ENCODE results near the gene MMP10. TPM values are rescaled to one million over a fixed set of nuclear protein-coding genes. Genes with fewer than 3 reads are reported as not detected.

Gene MMP10
- polyA plus RNA-seq, 3 donors = not detected

DNA sequence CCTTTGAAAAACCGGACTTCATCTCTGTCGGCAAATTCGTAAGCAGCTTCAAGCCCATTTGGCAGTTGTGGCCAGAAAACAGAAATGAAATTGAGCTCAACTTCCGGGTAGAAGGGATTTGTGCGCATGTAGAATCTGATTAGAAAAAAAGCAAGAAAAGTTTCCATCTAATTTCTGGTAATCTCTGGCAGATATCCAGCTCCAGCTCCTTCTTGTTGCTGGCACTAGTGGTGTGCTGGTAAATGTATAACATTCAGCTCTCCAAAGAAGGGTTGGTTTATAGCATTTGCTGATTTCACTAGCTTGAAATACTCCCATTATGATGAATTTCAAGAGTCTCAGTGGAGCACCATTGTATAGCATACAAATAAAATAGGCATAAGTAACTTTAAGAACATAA is 12.2 kb upstream of the MMP10 start:
- peaks cover 0 to 10% (median 4%) of the 10 kb centered on the region in 3 donors for H3K27me3 Mint-ChIP-seq (ENCODE audit: low read depth in 3 of 3)
- H3K4me1 Mint-ChIP-seq = no peaks in the 10 kb centered on the region
- H3K27ac Mint-ChIP-seq = no peak overlapping the region

DNA sequence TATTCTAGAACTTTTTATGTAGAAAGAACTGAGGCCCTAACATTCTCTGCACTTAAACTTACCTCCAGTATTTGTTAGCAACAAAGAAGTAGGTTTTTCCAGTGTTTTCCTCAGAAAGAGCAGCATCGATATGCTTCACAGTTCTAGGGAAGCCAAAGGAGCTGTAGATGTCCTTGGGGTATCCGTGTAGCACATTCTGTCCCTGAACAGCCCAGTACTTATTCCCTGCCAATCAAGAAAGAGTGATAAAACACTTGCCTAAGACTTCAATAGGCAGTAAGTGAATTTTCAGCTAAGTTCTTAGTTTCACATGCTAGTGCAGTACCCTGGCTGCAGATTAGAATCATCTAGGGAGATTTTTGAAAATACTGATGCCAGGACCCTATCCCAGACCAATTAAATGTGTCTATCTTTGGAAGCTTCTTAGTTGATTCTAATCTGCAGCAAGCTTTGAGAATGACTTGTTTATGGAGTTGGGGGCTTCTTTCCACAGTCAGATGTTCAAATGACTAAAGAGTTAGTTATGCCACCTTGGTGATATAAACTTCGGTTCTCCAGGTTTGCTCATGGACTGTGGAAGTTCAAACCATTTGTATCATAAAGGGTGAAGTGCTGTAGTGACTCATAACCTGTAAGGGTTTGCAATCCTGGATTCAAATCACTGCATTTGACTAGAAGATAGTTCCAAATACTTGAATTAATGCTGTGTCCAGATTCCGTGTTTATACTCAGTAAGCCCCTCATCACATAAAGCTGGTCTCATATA is 11.0 kb upstream of the MMP10 start:
- H3K4me3 ChIP-seq (replicated peaks in 1 of 3; ENCODE audit: low read depth in 2 of 3, low read length in 3 of 3) = no peak overlapping the region
- no peaks in the 10 kb centered on the region for H3K9me3 ChIP-seq (replicated peaks in 1 of 2; ENCODE audit: control insufficient read depth in 1 of 2, insufficient read depth in 1 of 2, low read length in 2 of 2)
- no peak overlapping the region for H3K9ac ChIP-seq (ENCODE audit: insufficient read depth, low read length, poor library complexity, severe bottlenecking)
- 94% methylated on average over 2 of the region's 4 CpGs for WGBS (ENCODE audit: insufficient coverage)
- Mint-ChIP-seq H3K4me1 (no peaks in the 10 kb centered on the region), H3K9me3 (no peaks in the 10 kb centered on the region), H3K27ac (no peak overlapping the region), H3K4me3 (no peak overlapping the region), H3K27me3 (ENCODE audit: low read depth in 3 of 3) (peaks cover 0 to 9% (median 4%) of the 10 kb centered on the region in 3 donors), H3K36me3 (no peaks in the 10 kb centered on the region)
- intact Hi-C loops (cut with micrococcal nuclease) = no loop called here
- no peaks in the 10 kb centered on the region for H4K20me1 ChIP-seq (ENCODE audit: insufficient read depth, low read length)
- no peaks in the 10 kb centered on the region for H3K4me1 ChIP-seq (ENCODE audit: control insufficient read depth in 1 of 2, insufficient read depth in 2 of 2, low read length in 2 of 2)
- no peaks in the 10 kb centered on the region for H3K36me3 ChIP-seq (replicated peaks in 1 of 2; ENCODE audit: control insufficient read depth in 1 of 2, insufficient read depth in 2 of 2, low read length in 2 of 2)
- H3K27ac ChIP-seq (ENCODE audit: low read depth in 1 of 2, low read length in 2 of 2) = no peak overlapping the region
- H3K79me2 ChIP-seq (ENCODE audit: insufficient read depth, low read length) = no peaks in the 10 kb centered on the region
- TF ChIP-seq, protein P1, sequence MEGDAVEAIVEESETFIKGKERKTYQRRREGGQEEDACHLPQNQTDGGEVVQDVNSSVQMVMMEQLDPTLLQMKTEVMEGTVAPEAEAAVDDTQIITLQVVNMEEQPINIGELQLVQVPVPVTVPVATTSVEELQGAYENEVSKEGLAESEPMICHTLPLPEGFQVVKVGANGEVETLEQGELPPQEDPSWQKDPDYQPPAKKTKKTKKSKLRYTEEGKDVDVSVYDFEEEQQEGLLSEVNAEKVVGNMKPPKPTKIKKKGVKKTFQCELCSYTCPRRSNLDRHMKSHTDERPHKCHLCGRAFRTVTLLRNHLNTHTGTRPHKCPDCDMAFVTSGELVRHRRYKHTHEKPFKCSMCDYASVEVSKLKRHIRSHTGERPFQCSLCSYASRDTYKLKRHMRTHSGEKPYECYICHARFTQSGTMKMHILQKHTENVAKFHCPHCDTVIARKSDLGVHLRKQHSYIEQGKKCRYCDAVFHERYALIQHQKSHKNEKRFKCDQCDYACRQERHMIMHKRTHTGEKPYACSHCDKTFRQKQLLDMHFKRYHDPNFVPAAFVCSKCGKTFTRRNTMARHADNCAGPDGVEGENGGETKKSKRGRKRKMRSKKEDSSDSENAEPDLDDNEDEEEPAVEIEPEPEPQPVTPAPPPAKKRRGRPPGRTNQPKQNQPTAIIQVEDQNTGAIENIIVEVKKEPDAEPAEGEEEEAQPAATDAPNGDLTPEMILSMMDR (IDR thresholded peaks at IDR 0.05) = no peak
- no peak overlapping the region for H3K4me2 ChIP-seq (replicated peaks; ENCODE audit: extremely low read depth, low read length, poor library complexity, severe bottlenecking)
- peaks cover 0 to 2% of the 10 kb centered on the region in 2 donors for H3K27me3 ChIP-seq (ENCODE audit: control insufficient read depth in 2 of 2, insufficient read depth in 2 of 2, low read length in 2 of 2)
- DNase-seq = no peak
- H2AFZ ChIP-seq (ENCODE audit: insufficient read depth, low read depth, low read length, poor library complexity, severe bottlenecking) = no peak overlapping the region

More for the DNA sequence above, 12.2 kb upstream of the MMP10 start:
- Histone ChIP-seq H3K4me1 (ENCODE audit: control insufficient read depth in 1 of 2, insufficient read depth in 2 of 2, low read length in 2 of 2) (no peaks in the 10 kb centered on the region), H3K9me3 (replicated peaks in 1 of 2; ENCODE audit: control insufficient read depth in 1 of 2, insufficient read depth in 1 of 2, low read length in 2 of 2) (no peaks in the 10 kb centered on the region), H3K4me3 (replicated peaks in 1 of 3; ENCODE audit: low read depth in 2 of 3, low read length in 3 of 3) (no peak overlapping the region), H4K20me1 (ENCODE audit: insufficient read depth, low read length) (no peaks in the 10 kb centered on the region), H3K27me3 (ENCODE audit: control insufficient read depth in 2 of 2, insufficient read depth in 2 of 2, low read length in 2 of 2) (peaks cover 2 to 3% of the 10 kb centered on the region in 2 donors), H3K9ac (ENCODE audit: insufficient read depth, low read length, poor library complexity, severe bottlenecking) (no peak overlapping the region), H2AFZ (ENCODE audit: insufficient read depth, low read depth, low read length, poor library complexity, severe bottlenecking) (no peak overlapping the region), H3K27ac (ENCODE audit: low read depth in 1 of 2, low read length in 2 of 2) (no peak overlapping the region), H3K4me2 (replicated peaks; ENCODE audit: extremely low read depth, low read length, poor library complexity, severe bottlenecking) (no peak overlapping the region), H3K79me2 (ENCODE audit: insufficient read depth, low read length) (no peaks in the 10 kb centered on the region), H3K36me3 (replicated peaks in 1 of 2; ENCODE audit: control insufficient read depth in 1 of 2, insufficient read depth in 2 of 2, low read length in 2 of 2) (no peaks in the 10 kb centered on the region)
- TF ChIP-seq, protein P1 (IDR thresholded peaks at IDR 0.05) = no peak
- no peaks in the 10 kb centered on the region for H3K36me3 Mint-ChIP-seq
- DNase-seq = no peak
- WGBS (ENCODE audit: insufficient coverage) = 80% methylated on average over 5 of the region's 5 CpGs
- intact Hi-C loops (cut with micrococcal nuclease) = no loop called here
- H3K4me3 Mint-ChIP-seq = no peak overlapping the region
- H3K9me3 Mint-ChIP-seq = no peaks in the 10 kb centered on the region

Data from CD14-positive monocyte (primary cell).